D341Med (cell line): ENCODE results near the gene TNS3.

Experiments used
- DNase-seq: peaks from one replicate; pipeline ENCODE4 v3.0.0; 2012; ENCODE audit warnings: low spot score

TNS3 gene

DNA sequence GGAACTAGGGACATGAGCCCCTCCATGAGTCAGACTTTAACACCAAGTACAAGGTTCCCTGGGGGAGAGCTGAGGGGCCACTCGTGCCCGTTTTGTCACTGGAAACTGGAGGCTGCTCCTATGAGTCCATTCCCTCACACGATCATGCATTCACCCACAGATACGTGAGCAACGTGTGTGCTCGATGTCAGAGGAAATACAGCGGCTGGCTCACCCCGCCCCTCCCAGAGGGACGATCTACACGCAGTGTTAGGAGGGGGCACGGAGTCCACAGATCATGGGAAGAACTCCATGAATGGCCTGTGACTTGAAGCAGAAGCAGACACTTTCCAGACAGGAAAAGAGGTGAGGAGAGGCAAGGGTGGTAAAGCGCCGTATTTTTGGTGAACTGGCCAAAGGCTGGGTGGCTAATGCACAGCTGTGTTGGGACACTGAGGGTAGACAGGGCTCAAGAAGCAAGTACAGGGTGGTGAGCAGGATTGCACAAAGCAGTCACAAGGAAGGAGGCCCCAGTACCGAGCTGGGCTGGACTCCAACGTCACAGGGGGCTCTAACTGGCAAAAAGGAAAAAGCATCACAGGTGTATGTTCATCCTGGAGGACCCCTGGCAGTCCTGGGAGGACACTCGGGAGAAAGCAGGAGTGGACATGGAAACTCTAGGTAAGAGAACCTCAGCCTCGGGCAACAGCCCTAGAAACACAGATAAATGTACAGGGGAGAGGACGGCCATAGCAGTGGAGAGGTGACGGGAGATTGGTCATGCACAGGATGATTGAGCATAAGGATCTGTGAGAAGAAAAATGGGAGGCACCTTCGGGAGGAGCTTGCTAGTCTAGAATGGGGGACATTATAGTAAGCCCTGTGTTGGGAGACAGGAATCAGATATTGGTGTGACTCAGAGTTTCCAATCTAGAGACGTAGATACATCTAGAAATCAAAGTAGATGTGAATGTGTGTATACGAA lies 41.2 kb downstream of the TNS3 start:
- no peak for DNase-seq

DNA sequence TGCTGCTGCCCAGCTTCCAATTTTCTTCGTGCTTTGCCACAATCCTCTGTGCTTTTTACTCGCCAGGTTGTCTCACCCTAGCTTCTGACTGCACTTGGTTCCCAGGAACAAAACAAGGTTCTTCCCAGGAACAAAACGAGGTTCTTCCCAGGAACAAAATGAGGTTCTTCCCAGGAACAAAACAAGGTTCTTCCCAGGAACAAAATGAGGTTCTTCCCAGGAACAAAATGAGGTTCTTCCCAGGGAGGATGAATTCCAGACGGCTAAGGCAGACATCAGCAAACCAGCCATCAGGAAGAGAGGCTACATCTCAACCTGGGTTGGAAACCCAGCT lies 41.9 kb downstream of the TNS3 start:
- no peak for DNase-seq

DNA sequence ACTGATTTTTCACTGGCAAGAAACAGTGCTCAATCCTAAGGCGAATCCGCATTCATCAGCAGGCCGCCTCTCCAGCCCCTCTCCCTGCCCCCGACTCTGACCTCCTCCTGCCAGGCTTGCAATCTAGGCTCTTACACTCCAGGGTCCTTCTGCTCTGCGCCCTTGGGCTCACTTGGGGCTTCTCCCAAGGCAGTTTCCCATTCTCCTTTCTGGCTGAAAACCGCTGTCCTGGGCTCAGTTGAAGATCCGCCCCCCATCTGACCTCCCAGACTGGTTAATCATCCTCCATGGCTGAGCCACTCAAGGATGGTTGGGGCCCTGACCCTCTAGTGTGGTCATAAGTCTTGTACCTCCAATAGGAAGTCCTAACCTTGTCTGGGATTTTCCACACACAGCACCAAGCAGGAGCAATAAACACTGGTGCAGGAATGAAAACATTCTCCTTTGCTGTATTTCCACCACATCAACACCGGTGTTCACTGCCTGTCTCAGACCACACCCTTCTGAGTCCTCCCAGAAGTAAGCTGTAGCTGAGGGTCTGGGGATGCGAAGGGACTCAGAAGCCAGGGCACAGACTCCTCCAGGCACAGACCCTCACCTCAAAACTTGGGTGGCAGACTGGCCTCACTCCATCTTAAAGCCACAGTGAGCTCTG lies 42.4 kb downstream of the TNS3 start:
- DNase-seq = no peak

DNA sequence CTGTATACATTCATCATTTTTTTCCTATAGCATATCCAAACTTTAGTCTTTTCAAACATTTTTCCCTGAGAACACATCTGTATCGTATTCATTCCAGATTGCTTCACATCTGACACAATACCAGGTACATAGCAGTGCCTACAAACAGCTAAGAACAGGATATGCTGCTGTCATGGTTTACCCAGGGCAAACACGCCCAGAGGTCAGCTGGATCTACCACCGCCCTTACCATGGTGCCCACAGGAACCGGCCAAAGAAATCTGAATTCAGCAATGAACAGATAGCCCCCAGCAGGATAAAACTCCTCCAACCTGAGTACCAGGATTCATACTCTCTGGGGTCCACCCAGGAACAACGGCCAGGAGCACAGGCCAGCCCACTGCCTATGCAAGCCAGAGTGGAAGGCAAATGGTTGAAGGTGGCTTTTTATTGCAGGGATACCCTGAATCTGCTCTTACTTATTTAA lies 43.0 kb downstream of the TNS3 start:
- DNase-seq = no peak

DNA sequence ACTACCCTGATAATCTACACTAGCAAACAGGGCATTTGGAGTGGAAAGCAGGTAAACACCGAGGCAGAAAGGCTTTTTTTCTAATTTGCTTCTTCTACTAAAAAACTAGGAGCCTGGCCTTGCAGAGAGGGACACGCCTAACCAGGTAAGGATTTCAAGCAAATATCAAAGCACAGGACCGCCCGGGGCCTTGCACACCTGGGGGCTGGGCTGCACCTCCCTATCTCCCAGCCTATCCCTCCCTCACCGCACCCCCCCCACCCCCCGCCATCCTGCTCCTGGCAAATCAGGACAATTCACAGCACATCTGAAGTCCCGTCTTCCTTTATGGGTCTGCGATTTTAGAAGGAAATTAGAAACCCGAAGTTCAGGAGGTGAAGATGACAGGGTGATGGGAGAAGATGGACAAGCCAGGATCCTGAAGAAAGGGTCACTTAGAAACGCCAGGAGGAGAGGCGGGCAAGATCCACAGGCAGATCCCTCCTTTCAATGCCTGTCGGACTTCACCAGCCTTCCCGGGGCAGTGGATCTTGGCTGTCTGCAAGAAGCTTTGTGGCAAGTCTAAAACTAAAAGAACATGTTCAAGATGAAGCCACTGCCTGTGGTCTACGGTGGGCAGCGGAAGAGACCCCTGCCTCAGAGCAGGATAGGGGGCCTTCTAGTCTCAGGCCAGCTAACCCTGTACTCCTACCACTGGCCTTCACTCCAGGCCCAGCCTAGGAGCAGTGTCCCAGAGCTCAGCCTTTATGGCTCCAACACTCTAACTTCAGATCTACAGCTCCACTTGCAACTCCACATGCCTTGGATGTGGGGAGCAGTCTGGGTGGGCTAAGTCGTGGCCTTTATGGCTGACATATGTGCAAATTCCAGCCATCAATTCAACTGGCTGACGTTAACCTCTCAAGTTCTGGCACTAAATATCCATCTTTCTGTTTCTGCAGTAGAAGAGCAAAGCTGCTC lies 43.9 kb downstream of the TNS3 start:
- no peak for DNase-seq

DNA sequence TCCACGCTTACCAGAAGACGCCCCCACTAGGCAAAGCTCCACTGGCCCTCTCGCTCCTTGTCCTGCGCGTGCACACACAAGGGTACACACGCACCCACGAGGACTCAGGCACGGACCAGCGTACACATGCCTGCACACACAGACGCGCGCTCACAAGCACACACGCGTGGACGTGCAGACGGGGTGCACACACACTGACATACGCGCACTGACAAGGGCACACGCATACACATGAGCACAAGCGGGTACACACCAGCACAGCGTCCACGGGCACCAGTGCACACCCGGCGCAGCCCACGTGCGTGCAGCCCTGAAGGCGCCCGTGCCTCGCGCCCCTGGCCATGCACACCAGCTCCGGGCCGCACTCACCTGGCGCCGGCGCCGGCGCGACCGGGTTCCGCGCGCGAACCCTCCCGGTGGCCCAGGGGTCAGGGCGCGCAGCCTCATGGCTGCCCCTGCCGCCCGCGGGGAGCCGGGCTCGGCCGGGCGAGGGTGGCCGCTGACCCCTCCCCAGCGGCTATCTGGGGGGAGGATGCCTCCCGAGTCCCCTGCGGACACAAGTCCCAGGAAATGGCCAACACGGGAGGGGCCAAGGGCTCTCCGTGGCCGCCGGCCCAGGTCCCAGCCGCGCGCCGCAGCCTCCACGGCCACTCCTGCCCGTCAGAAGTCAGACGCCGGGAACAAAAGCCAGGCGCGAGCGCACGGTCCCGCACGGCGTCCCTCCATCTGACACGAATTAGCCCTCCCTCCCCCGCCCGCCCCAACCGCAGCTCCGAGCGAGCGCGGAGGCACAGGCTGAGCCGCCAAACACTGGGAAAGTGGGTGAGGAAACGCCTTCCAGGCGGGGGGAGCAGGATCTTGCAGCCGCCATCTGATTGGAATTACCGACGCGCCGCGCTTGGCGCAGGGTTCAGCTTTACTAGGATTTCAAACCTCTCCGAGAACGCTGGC lies 45.0 kb downstream of the TNS3 start:
- DNase-seq = no peak

DNA sequence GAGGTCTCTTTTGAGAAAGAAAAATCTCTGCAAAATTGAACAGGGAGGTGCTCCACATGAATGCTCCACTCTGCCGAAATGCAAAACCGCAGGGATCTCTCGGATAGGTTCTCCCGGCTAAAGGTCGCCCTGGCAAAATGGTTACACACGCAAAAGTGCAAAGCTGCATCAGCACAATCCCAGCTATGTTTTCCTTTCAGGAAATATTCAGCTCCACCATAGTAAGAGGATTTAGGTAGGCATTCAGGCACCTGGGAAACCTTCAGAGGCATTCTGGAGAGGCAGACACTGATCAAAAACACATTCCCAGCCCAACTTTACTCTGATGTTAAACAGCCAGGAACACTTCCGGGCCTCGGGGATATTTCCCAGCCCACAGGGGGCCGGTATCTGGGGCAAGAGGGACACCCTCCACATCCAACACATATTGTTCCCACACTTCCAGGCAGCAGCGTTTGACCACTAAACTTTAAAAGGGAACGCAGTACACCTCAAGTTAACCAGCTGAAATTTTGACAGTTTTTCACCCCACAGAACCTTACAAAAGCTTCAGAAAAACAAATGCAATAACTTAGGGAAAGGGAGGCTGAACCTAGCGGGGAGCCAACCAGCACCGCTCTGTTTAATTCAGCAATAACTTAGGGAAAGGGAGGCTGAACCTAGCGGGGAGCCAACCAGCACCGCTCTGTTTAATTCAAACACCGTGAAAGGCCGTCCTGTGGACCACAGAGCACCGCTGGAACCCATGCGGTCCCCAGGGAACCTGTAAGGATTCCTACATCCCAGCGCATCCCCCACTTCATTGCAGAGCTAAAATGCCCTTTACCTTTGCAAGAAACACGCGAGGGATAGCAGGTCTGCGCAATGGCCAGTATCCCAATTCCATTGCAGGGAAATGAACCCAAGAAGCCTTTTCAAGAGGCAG lies 45.9 kb downstream of the TNS3 start:
- DNase-seq = no peak

DNA sequence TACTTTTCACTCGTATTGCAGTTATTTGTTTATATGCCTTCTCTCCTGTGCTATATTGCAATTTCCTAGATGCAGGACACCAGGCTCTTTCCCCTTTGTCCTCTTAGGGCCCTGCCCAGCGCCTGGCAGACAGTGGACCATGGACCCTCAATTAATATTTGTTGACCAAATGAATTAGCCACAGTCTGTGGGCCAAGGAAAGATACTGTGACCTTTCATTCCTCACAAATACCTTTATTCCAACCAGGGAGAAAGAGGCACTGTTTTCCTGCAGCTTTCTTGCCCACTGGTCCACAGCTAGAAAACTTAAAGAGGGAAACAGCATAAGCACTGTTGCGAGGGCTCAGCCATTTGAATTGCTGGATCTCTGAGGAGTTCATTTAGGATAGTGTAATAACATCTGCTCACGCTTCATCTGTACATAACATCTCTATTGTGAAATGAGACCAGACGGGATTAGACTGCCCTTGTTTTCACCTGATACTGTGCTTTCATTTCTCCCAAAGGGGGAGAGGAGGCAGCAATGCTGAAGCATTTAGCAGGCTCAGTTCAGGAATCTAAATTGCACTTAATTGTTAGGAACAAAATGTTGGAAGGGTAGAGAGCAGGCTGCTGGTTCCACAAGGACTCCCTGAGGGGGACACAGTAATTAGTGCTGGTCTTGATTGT lies 46.7 kb downstream of the TNS3 start:
- DNase-seq = no peak

DNA sequence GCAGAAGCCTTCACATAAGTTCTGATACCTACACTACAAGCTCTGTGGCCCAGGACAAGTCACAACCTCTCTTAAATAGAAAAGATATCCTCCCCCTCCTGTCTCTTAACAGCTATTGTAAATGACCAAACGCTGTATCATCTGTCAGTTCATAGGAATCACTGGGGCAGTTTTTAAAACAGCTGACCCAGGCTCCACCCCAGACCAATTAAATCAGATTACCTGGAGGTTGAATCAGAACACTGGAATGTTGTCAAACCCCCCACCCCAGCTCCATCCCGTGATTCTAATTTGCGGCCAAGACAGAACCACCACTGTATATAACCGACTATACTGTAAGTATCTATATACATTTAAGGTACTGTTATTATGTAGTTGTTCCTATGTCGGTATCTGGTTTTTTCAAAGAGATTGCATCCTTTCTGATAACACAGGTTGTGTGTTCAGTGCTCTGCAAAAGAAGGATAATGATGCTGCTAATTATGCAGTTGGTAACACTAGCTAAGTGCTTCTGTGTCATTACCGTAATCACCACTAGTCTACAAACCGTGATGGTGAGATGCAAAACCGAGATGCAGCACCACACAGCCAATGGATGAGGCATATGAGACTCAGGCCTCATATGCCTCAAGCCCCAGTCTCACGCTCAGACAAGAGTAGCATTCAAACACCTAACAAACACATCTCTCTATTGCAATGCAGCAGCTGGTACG lies 47.4 kb downstream of the TNS3 start:
- DNase-seq = no peak

DNA sequence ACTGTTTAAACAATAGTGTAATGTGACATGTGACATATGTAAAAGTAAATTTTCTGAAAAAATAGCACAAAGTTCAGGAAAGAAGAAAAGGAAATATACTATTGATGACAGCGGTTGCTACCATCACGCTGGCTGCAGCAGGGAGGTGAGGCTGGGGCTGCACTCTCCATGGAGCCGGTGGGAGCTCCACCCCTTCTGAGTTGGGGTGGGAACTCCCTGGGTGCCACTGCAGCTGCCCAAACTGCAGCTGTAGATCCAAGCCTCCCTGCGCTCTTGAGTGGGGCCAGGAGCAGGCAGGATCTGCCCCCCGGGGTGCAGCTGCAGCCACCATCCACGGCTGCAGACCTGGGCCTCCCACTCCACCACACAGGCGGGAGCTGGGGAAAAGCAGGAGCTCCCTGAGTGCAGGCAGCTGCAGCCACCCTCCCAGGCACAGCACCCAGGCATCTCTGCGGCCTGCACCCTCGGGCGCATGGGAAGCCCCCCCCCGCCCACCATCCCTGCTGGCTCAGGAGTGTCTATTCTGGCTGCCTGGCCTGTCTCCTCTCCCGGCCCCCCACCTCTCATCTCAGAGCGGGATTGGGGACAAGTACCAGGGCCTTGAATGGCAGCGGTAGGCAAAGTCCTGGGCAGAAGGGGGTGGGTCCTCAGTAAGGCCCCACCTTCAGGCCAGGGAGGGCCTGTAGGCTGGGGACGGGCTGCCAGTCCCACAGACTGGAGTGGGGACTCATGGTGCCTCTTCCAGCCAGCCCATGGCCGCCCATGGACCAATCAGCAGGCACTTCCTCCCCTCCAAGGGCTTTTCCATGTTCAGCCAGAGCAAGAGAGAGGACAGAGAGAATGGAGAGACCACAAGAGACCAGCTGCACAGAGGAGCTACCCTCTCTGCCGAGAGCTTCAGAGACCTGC lies 50.1 kb downstream of the TNS3 start:
- DNase-seq = no peak

DNA sequence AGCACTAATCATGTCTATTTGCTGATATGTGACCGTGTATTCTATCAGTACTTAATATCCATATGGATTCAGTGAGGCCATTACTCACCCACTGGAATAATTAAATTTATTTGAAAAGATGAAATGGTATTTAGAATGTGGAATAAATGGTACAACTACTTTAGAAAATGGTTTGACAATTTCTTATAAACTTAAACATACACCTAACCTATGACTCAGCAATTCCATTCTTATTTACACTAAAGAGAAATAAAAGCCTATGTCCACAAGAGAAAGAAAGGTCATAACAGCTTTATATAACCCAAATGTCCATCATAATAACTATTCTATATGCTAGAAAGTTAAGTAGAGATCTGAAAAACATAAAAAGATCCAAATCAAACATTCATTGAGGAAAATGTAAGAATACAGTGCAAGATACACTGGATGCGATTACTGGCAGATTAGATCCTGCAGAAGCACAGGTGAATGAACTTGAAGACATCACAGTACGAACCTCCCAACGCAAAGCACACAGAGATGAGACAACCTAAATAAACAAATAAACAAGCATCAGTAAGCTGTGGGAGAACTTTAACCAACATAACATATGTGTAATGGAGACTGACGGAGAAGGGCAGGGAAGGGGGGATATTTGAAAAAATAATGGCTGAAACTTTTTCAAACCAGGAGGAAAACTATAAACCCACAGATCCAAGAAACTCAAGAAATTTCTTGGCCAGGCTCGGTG lies 51.9 kb downstream of the TNS3 start:
- no peak for DNase-seq

DNA sequence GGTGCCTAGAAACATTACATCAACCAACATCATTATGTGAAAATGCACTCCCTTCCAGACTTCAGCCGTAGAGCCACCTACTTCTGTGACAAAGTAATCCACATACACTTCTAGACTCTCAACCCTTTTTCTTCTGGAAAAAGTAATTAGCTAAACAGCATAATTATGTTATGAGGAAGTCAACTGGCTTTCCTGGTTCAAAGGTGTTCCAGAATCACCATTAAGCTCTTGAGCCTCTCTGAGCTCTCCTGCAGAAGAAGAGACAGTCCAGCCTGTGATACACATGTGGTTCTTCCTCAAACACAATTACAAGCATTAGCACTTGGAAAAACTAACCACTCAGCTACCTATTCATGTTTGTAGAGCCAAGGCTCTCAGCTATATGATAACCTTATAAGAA lies 52.5 kb downstream of the TNS3 start:
- DNase-seq = no peak

DNA sequence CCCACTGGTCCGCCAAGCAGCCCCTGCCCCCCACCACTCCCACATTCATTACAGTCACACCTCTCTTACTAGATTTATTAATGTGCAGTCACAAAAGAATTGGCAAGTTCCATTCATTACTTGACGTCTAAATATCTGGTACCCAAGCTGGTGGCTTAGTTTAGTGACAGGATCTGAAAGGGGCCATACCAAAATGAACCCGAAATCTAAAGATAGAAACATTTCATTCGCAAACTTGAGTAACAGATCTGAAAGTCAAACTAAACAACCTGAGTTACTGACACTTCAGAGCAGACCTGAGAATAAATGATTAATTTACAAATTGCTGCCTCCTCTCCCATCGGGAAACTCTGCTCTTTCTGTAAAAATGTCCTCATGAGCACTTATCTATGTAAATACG lies 53.4 kb downstream of the TNS3 start:
- no peak for DNase-seq

DNA sequence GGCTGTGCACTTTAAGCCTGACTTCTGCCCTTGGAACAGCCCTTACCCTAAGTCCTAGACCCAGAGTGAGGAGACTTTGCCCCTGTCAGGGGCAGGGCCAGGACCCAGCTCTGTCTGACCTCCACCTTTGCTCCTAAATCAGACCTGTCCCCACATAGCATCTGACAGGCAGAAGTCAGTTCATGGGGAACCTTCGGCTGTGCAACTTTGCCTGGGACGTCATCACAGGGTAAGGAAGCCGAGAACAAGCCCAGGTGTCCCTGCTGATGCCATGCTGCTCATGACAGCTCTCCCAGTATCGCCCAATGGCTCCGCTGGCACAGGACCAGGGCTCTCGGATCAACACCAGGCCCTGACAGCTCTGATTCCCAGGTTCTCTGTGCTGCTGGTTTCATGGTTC lies 55.4 kb downstream of the TNS3 start:
- DNase-seq = no peak

DNA sequence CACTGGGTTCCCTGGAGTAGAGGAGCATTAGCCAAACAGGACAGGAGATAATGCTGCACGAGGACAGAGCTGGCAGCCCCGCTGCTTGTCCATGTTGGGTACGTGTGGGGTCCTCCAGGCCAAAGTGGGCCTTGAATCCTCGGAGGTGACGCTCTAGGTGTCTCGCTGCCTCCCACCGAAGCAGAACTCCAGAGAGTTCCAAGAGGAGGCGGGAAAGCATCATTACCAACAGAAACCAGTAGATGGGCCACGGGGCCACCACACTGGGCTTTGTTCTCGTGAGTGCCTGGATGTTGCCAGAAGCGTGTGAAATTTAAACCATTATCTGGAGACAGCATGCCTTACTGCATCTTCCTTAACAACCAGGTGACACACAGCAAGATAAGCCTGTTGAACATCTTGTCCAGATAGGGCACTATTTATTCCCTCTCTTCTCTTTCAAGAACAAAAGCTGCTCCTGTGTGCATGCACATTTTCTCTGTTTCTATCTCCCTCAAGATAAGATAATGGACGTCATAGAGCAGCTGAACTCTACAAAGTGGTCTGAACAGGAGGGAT lies 56.8 kb downstream of the TNS3 start:
- DNase-seq = no peak

DNA sequence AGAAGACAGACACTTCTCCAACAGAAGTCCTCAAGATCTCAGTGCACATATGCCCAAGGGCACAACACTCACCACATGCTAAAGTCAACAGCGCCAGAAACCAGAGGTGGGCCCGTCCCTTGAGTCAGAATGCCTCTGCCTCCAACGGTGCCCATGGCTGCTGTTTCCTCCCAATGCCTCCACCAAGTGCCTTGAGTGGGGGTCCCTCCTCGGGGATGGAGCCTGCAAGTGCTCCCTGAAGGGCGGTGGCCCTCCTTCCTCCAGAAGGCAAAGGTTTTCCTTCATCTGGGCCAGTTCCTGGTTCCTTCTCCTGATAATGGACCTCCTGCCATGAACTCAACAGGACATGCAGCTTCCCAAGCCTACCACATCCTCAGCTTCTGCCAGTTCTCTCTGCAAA lies 58.5 kb downstream of the TNS3 start:
- no peak for DNase-seq
